Measurements from ENCODE around the gene KCNJ1.

GRCh38 chr11:128831174-128832120, 35.6 kb downstream of the KCNJ1 start:
- TF ChIP-seq, protein P1, sequence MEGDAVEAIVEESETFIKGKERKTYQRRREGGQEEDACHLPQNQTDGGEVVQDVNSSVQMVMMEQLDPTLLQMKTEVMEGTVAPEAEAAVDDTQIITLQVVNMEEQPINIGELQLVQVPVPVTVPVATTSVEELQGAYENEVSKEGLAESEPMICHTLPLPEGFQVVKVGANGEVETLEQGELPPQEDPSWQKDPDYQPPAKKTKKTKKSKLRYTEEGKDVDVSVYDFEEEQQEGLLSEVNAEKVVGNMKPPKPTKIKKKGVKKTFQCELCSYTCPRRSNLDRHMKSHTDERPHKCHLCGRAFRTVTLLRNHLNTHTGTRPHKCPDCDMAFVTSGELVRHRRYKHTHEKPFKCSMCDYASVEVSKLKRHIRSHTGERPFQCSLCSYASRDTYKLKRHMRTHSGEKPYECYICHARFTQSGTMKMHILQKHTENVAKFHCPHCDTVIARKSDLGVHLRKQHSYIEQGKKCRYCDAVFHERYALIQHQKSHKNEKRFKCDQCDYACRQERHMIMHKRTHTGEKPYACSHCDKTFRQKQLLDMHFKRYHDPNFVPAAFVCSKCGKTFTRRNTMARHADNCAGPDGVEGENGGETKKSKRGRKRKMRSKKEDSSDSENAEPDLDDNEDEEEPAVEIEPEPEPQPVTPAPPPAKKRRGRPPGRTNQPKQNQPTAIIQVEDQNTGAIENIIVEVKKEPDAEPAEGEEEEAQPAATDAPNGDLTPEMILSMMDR (conservative IDR thresholded peaks at IDR 0.05): peak; percentile 95
- TF ChIP-seq EZH2 (IDR thresholded peaks at IDR 0.05; ENCODE audit: low read depth): no peak

Data from PC-9 (cell line).